Lung (tissue), 12 donors: Measurements from ENCODE around the gene MAP3K14. TPM values are rescaled to one million over a fixed set of nuclear protein-coding genes. Genes with fewer than 3 reads are reported as not detected.
A peak's percentile ranks its signal among the peaks of the same experiment; 100 is the strongest.

Source experiments
- ATAC-seq: fragments of 200-7000 bp; cut with Tn5 transposase; one replicate; pipeline ENCODE4 v1.9.1; 2020; ENCODE audit warnings: moderate number of reproducible peaks; ENCODE audit not compliant: insufficient read depth, low FRiP score
- DNase-seq, 3 donors: peaks; one replicate each; pipeline ENCODE4 v3.0.0-alpha.2; 2013 to 2017
- H3K27ac ChIP-seq, 2 donors: one replicate each; pipeline ENCODE4 v1.5.1; 2013; ENCODE audit warnings: mild to moderate bottlenecking in 2 of 2, moderate library complexity in 2 of 2, control low read depth in 1 of 2, inconsistent platforms in 1 of 2, low read depth in 1 of 2, low read length in 1 of 2
- H3K27me3 ChIP-seq, 3 donors: one replicate each; pipeline ENCODE4 v1.5.1; 2013; ENCODE audit warnings: low read length in 2 of 3; ENCODE audit not compliant: control insufficient read depth in 3 of 3, insufficient read depth in 3 of 3
- H3K36me3 ChIP-seq, 4 donors: one replicate each; pipeline ENCODE4 v1.5.1; 2013; ENCODE audit warnings: low read length in 4 of 4, mild to moderate bottlenecking in 1 of 4, moderate library complexity in 1 of 4; ENCODE audit not compliant: control insufficient read depth in 4 of 4, insufficient read depth in 4 of 4
- H3K4me1 ChIP-seq, 5 donors: one replicate each; pipeline ENCODE4 v1.5.1; 2013; ENCODE audit warnings: low read length in 5 of 5, mild to moderate bottlenecking in 2 of 5, moderate library complexity in 1 of 5; ENCODE audit not compliant: control insufficient read depth in 5 of 5, insufficient read depth in 5 of 5
- H3K4me3 ChIP-seq: one replicate; pipeline ENCODE4 v1.5.1; 2013; ENCODE audit warnings: mild to moderate bottlenecking, control low read depth, moderate library complexity
- H3K9ac ChIP-seq, 2 donors: one replicate each; pipeline ENCODE4 v1.5.1; 2013; ENCODE audit warnings: low read length in 2 of 2, control low read depth in 1 of 2; ENCODE audit not compliant: insufficient read depth in 1 of 2
- H3K9me3 ChIP-seq, 4 donors: one replicate each; pipeline ENCODE4 v1.5.1; 2013; ENCODE audit warnings: low read length in 3 of 4, mild to moderate bottlenecking in 1 of 4, moderate library complexity in 1 of 4; ENCODE audit not compliant: control insufficient read depth in 4 of 4, insufficient read depth in 3 of 4
- CTCF ChIP-seq: IDR thresholded peaks from 2 replicates; pipeline ENCODE4 v1.5.1; 2012; ENCODE audit warnings: mild to moderate bottlenecking; ENCODE audit errors: control extremely low read depth, extremely low read depth
- WGBS, 2 donors: extraction: QIAGEN DNeasy Blood & Tissue Kit; methylation state at CpG; one replicate each; pipeline ENCODE4 v1.1.7; 2013; 5-methylcytosine and 5-hydroxymethylcytosine counted together
- polyA plus RNA-seq, 2 donors: library from polyadenylated mRNA; stranded (reverse); fragments of 200-250 nt; gene quantifications; one replicate each; pipeline ENCODE4 v1.2.1, GENCODE V29; 2013
- total RNA-seq, 2 donors: library from RNA; depleted of rRNA in 1 of 2; stranded (reverse); fragments of >200 nt in 1 of 2; gene quantifications; one replicate each; pipeline ENCODE4 v1.2.1, GENCODE V29; 2014 to 2021
- donor health status: control.
- donor health status: control.
- donor health status: Bipolar disorder and iron deficiency.
- donor health status: healthy.
- donor health status: DM: yes; HTN: yes; CAD: no.

MAP3K14 gene
- total and polyA plus RNA-seq, 4 donors: 5.9 to 13.5 (median 7.8) TPM

GRCh38 chr17:45299361-45299760 is 17.5 kb downstream of the MAP3K14 start:
- Histone ChIP-seq H3K4me1 (peaks cover 7 to 16% (median 11%) of the 10 kb centered on the region in 5 donors), H3K27ac (peak overlapping the region in 1 of 2 donors; percentile 51), H3K9me3 (no peaks in the 10 kb centered on the region), H3K36me3 (no peaks in the 10 kb centered on the region), H3K27me3 (no peaks in the 10 kb centered on the region), H3K9ac (no peak overlapping the region), H3K4me3 (no peak overlapping the region)
- TF ChIP-seq CTCF: no peak
- WGBS, 2 donors: 40 to 62% methylated on average over 2 of the region's 2 CpGs
- no peak for ATAC-seq
- DNase-seq: peak; percentile 61 to 81 (median 72)

DNA sequence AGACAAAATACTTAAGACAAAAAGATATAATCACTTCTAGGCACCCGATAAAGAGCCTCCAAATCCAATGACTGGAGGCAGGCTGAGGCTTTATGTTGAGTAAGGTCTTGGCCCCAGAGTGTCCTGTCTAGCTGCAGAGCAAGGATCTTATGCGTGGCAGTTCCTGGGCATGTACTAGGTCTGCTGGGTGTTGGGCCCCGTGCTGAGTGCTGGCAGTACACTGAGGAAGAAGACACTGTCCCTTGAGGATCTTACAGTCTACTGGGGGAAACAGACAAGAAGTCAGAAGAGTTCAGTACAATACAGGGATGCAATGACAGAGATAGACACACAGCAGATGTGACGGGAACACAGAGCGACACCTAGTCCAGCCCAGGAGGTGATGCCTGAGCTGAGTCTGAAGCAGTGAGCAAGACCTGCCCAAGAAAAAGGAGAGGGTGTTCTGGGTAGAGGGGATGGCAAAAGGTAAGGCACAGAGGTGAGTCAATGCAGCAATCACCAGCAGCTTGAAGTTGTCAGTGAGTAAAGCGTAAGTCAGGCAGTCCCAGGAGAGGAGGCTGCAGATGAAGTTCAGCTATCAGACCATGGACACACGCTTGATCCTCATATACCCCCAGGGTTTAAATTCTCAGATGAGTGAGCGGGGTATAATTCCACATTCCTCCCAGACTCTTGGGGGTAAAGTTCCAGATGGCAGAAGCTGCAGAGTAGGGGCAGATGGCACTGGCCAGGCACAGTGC is 18.1 kb downstream of the MAP3K14 start:
- H3K4me3 ChIP-seq: no peak overlapping the region
- H3K27me3 ChIP-seq: no peaks in the 10 kb centered on the region
- no peak for DNase-seq
- no peak for ATAC-seq
- no peaks in the 10 kb centered on the region for H3K9me3 ChIP-seq
- 87 to 92% methylated on average over 8 of the region's 8 CpGs for WGBS, 2 donors
- peaks cover 10 to 22% (median 18%) of the 10 kb centered on the region in 5 donors for H3K4me1 ChIP-seq
- TF ChIP-seq CTCF: no peak
- H3K9ac ChIP-seq: peak overlapping the region in 1 of 2 donors; percentile 35
- H3K27ac ChIP-seq: peak overlapping the region in 1 of 2 donors; percentile 51
- no peaks in the 10 kb centered on the region for H3K36me3 ChIP-seq

GRCh38 chr17:45296833-45297124 is 20.0 kb downstream of the MAP3K14 start:
- no peak overlapping the region for H3K4me3 ChIP-seq
- no peaks in the 10 kb centered on the region for H3K36me3 ChIP-seq
- TF ChIP-seq CTCF: no peak
- H3K9me3 ChIP-seq: no peaks in the 10 kb centered on the region
- WGBS, 2 donors: 41 to 70% methylated on average over 1 of the region's 1 CpG
- ATAC-seq (no peak), DNase-seq (no peak)
- H3K9ac ChIP-seq: no peak overlapping the region
- H3K27me3 ChIP-seq: no peaks in the 10 kb centered on the region
- peaks cover 17 to 34% (median 24%) of the 10 kb centered on the region in 5 donors for H3K4me1 ChIP-seq
- peak overlapping the region in 1 of 2 donors; percentile 27 for H3K27ac ChIP-seq
